PFSK-1 (cell line): ENCODE data around the gene COL5A2.

Experiments used
- POLR2AphosphoS5 ChIP-seq: IDR thresholded peaks from 2 replicates; pipeline ENCODE4 v1.6.1; 2012; ENCODE audit warnings: low read depth, mild to moderate bottlenecking, control low read depth, low read length, moderate library complexity
- SIN3A ChIP-seq: IDR thresholded peaks from 2 replicates; pipeline ENCODE4 v1.6.1; 2012; ENCODE audit warnings: mild to moderate bottlenecking, low read length, moderate library complexity, borderline replicate concordance; ENCODE audit not compliant: insufficient read depth
- TAF1 ChIP-seq: IDR thresholded peaks from 2 replicates; pipeline ENCODE4 v1.6.1; 2012; ENCODE audit warnings: low read length, control low read depth, borderline replicate concordance; ENCODE audit not compliant: insufficient read depth
- TF ChIP-seq, protein P1 (sequence below), 2 experiments: IDR thresholded peaks; 2 replicates each; pipeline versions ENCODE4 v1.6.1 to v1.8.0; 2011 to 2012; ENCODE audit warnings: low read depth in 2 of 2, low read length in 2 of 2, control low read depth in 1 of 2, inconsistent platforms in 1 of 2, mild to moderate bottlenecking in 1 of 2, moderate library complexity in 1 of 2; ENCODE audit not compliant: insufficient read depth in 1 of 2

DNA sequence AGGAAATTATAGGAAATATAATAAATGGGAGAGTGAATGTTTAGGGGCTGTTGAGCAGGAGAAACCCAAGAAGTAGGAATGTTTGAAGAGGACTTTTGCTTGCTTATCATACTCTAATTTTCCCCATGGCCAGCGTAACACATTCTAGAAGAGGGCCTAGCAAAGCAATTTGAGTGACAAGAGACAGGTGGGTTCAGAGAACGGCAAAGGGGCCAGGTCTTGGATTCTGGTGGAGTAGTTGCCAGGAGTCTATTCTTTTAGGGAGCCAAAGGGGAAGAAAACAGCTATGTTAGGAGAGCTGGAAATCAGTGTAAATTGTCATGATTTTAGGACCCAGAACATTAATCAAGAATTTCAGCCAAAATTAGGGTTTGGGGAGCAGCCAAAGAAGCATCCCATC is 96.5 kb downstream of the COL5A2 start:
- TF ChIP-seq POLR2AphosphoS5 (no peak), SIN3A (no peak), TAF1 (no peak)
- TF ChIP-seq, protein P1, sequence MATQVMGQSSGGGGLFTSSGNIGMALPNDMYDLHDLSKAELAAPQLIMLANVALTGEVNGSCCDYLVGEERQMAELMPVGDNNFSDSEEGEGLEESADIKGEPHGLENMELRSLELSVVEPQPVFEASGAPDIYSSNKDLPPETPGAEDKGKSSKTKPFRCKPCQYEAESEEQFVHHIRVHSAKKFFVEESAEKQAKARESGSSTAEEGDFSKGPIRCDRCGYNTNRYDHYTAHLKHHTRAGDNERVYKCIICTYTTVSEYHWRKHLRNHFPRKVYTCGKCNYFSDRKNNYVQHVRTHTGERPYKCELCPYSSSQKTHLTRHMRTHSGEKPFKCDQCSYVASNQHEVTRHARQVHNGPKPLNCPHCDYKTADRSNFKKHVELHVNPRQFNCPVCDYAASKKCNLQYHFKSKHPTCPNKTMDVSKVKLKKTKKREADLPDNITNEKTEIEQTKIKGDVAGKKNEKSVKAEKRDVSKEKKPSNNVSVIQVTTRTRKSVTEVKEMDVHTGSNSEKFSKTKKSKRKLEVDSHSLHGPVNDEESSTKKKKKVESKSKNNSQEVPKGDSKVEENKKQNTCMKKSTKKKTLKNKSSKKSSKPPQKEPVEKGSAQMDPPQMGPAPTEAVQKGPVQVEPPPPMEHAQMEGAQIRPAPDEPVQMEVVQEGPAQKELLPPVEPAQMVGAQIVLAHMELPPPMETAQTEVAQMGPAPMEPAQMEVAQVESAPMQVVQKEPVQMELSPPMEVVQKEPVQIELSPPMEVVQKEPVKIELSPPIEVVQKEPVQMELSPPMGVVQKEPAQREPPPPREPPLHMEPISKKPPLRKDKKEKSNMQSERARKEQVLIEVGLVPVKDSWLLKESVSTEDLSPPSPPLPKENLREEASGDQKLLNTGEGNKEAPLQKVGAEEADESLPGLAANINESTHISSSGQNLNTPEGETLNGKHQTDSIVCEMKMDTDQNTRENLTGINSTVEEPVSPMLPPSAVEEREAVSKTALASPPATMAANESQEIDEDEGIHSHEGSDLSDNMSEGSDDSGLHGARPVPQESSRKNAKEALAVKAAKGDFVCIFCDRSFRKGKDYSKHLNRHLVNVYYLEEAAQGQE (IDR thresholded peaks at IDR 0.05; ENCODE audit: insufficient read depth in 1 of 2, low read depth in 2 of 2, low read length in 2 of 2): no peak
